Fibroblast of skin of left quadriceps (primary cell): ENCODE results near the gene NTSR1.

Experiments
- DNase-seq, 2 experiments: peaks; one replicate each; pipeline ENCODE4 v3.0.0-alpha.2; 2013; ENCODE audit warnings: low read depth in 2 of 2

The NTSR1 gene

GRCh38 chr20:62725596-62726268 is 17.1 kb downstream of the NTSR1 start:
- no peak for DNase-seq

DNA sequence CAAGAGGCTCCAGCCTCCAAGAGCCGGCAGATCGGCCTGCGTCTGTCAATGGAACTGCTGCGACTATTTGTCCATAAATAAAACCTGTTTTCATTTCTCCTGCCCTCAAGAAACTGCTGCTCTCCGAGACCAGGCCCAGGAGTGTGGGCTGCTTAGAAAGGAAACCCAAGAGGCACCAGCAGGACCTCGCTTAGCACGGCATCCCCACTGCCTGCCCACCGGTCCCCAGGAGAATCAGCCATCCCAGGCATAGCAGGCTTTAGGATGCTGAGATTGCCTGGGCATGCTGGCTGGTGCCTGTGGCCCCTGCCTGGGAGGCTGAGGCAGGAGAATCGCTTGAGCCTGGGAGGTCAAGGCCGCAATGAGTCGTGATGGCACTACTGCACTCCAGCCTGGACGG is 17.6 kb downstream of the NTSR1 start:
- no peak for DNase-seq

DNA sequence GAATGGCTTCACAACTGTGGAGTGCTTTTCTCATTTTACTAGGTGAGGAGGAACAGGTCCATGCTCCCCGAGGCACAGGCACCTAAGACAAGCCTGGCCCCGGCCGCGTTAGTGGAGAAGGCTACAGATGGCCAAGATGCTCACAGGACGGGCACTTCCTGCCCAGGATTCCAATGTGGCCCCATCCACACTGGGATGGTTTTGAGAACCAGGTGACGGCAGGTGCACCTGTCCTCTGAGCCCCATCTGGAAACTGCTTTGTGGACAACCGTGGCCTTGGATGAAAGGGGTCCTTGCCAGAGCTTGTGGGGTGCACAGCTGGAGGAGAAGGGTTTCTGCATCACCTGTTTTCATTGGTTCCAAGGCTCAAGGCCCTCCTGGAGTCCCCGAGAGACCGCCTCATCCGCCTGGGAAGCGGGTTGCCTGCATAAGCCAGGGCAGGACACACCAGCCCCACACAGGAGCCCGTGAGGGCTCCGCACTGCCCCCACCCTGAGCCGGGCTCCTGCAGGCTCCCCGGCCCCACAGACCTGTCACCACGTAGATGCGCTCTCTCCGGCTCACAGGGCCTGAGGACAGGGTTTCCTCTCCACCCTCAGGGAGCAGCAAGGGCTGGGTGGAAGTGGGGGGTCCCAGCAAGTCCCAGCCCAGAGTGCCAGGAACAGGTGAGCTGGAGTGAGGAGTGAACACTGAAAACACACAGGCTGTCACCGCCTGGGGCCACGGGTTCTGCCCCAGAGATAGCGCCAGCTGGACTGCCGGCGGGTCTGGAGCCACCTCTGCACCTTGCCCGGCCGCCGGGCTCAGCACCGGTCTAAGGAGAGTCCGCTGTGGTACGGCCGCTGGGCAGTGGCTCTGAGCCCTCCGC is 18.3 kb downstream of the NTSR1 start:
- no peak for DNase-seq

GRCh38 chr20:62727584-62728027 is 19.0 kb downstream of the NTSR1 start:
- DNase-seq: no peak

DNA sequence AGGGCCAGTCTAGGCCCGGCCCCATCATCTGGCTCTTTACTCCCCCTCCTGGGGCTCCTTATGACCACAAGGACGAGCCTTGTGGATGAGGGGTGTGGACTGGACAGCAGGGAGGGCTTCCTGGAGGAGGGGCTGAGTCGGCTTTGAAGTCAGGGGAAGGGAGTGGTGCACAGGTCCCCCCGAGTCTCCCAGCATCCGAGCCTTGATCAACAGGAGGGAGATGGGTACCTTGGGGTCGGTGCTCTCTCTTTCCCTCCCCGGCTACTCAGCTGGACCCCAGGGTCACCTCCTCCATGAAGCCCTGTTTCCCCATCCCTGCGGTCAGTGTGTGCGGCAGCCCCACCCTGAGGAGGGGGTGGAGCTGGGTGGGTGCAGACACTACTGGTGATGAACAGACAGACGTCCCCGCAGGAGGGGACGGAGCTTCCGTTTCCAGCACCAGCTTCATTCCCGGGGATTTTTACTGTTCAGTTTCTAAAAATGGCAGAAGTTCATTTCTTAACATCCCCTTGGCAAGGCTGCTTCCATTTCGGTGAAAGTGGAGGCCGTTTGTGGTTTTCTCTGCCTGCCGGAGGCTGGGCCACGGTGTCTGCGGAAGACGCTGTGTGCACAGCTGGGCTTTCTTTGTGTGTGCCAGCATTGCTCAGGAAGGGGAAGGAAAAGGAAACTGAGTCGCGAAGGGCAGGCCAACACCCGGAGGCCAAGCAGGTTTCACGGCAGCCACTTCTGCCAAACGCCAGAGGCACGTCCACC is 19.6 kb downstream of the NTSR1 start:
- no peak for DNase-seq

DNA sequence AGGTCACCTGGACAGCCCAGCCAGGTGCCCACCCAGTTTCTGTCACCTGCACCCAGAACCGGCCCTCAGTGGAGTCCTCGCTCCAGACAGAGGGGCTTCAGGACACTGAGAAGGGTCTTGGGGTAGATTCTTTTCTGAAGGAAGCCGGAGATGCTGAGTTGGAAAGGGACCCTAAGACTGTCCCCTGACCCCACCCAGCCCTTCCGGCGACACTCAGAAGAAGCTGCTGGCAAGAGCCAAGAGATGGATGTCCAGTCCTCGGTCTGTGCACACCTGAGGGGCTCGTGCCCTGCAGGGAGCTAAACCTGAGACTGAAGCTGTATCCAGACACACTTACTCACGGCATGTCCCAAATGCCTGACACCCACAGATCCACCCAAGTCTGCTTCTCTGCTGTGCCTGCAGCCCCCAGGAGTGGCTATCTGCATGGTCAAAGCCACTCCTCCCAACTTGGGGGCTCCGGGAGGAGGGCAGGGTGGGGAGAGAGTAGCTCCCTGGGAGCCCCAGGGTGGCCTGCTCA is 20.2 kb downstream of the NTSR1 start:
- no peak for DNase-seq

GRCh38 chr20:62730481-62730880 is 21.8 kb downstream of the NTSR1 start:
- no peak for DNase-seq

GRCh38 chr20:62732031-62732760 is 23.6 kb downstream of the NTSR1 start:
- DNase-seq: no peak

DNA sequence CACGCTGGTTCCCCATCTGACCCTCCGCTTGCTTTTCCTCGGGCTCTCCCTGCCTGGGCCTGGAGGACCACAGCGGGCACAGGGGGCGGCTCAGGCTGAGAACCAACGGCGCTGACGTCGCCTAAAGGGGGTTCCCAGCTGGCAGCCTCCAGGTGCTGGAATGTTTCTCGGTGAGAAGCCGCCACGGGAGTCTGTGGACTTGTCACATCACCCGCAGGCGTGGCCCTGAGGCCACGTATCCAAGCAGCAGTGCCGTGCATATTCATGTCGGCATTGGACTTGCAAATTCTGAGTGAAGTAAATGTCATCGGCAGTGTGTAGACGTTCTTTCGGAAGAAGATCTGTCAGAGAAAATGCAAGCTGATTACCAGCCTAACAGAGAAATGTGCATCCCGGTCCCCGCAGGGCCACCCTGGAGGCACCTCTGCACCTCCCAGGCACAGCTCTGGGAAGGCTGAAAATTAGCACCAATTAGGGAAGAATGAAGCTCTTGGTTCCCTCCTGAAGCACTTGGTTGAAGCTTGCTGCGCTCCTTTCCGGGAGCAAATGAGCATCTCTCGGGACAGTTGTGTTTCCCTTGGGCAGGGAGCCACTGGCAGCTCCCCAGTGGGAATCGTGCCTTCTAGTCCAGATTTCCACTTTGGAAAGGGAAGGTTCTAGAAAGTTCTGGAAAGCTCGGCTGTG is 24.3 kb downstream of the NTSR1 start:
- no peak for DNase-seq

DNA sequence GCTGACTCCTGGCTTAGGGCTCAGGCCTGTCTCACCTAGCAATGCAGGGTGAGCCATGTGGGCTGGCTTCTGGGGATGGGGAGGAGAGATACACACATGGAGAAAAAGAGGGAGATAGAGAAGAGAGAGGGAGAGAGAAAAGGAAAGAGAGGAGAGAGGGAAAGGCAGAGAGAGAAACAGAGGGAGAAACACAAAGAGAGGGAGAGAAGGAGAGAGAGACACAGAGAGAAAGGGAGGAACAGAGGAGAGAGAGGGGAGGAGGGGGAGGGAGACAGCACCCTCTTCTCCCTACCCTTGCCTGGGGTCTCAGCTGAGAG is 24.8 kb downstream of the NTSR1 start:
- no peak for DNase-seq

GRCh38 chr20:62733891-62734290 is 25.3 kb downstream of the NTSR1 start:
- DNase-seq: no peak

DNA sequence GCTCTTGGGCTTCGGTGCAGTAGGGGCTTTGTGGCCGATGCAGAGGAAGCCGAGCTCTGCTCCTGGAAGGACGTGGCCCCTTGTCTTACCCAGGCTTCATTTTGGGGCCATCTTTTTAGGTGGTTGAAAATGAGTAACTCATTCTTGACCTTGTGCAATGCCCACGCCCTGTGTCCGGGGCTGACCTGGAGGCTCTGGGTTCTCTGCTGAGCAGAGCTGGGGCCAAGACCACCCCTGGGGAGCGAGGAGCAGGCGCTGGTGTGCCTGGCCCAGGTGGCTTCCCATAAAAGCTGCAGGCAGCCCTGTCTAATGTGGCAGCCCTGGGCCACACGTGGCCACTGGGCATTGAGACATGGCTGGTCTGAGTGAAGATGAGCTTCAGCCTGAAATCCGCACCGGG is 25.7 kb downstream of the NTSR1 start:
- DNase-seq: no peak

GRCh38 chr20:62734881-62735280 is 26.2 kb downstream of the NTSR1 start:
- no peak for DNase-seq

DNA sequence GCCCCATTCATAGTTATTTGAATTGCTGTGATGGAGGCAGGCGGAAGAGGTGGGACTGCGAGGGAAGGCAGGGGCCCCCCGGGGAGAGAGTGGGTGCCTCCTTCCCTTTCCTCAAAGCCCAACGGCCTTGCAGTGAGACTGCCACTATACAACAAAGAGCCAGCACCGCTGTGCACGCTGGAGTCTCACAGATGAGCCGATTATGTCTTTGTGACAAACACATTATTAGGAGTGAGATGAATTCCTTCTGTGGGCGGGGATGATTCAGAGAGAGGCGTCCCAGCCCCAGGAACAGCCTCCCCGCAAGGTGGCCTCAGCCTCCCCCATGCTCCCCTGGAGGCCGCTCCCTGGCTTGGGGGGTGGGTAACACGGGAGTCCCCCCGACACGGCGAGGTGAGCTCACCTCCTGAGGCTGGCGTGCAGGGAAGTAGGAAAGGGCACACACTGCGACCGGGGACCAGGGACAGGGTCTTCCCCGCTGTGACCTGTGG is 26.7 kb downstream of the NTSR1 start:
- DNase-seq: no peak

GRCh38 chr20:62736026-62736406 is 27.4 kb downstream of the NTSR1 start:
- no peak for DNase-seq

- DNase-seq: no peak
Measured at GRCh38 chr20:62736407-62737071, 27.9 kb downstream of the NTSR1 start.

GRCh38 chr20:62737271-62737811 is 28.7 kb downstream of the NTSR1 start:
- DNase-seq: no peak

DNA sequence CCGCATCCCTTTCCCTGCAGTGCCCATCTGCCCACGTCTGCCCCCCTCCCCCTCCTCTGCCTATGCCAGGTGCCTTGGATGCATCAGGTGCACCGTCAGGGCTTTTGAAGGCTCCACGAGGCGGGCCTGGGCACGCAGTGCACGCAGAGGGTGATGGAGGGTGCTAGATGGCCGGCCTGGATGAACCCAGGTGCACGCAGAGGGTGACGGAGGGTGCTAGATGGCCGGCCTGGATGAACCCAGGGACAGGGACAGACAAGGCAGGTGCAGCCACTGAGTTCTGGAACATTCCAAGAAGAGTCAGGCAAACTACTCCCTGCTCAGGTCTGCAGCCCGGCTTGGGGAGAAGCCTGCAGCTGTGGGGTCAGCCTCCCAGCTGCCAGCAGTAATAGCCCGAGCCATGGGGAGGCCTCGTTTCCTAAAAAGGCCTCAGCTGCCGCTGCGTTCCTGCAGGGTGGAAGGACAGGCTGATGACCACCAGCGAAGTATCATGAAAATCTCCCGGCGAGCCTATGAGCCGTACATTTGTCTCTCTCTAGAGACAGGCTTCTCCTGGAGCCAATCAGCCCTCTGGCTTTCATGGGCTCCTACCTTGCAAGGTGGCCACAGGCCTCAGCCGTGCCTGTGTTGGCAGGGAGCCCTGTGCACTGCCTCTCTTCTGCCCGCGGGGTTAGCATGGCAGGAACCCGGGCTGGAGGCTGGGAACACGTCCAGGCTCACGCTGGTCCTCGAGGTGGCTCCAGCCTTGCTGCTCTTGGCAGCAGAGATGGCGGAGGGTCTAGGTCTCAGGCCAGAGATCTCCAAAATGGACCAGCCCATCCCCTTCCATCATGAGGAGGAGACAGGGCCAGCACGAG is 29.6 kb downstream of the NTSR1 start:
- DNase-seq: no peak

DNA sequence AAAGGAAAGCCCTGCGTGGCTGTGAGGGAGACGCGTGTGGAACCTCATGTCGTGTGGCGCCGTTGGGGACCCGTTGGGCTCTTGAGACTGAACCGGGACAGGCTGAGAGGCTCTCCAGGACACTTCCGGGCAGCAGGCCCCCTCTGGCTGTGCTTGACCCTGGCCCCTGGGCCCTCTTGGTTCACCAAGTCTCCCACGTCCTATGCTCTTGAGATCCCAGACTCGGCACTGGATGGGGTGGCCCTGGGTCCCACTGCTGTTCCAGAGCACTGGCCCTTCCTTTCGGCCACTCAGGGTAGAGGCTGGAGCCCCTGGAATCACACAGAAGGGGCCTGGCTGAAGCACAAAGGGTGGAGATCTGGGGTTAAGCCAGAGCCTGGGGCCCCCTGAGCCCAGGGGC is 30.4 kb downstream of the NTSR1 start:
- DNase-seq: no peak
